GM12878 (cell line): ENCODE data around the gene AP2S1. TPM values are rescaled to one million over a fixed set of nuclear protein-coding genes. Genes with fewer than 3 reads are reported as not detected.

Experiments used
- ATAC-seq: fragments of 200-7000 bp; cut with Tn5 transposase; 3 replicates; pipeline ENCODE4 v1.9.1; 2020; ENCODE audit warnings: mild to moderate bottlenecking, moderate library complexity
- BruUV-seq: library from RNA; stranded (reverse); fragments of 400-500 nt; replicated peaks from 2 replicates; lab custom pipeline; 2021; lab: Mats Ljungman, UMichigan
- CTCF ChIA-PET: fragments of 300-600 bp; sonication (Branson Sonifier 250); formaldehyde crosslinking; extraction: SDS; loops from one replicate; lab custom pipeline; 2021; ENCODE audit warnings: inconsistent platforms; lab: Yijun Ruan, JAX
- POLR2A ChIA-PET: fragments of 350-600 bp; formaldehyde crosslinking; extraction: SDS; loops from one replicate; lab custom pipeline; 2021; ENCODE audit warnings: inconsistent platforms; lab: Charles Lee
- RAD21 ChIA-PET: fragments of 300-600 bp; sonication (Branson Sonifier 250); formaldehyde crosslinking; loops from one replicate; lab custom pipeline; 2023; ENCODE audit warnings: antibody characterized with exemption; ENCODE audit not compliant: unreplicated experiment; lab: Charles Lee
- SMC1A ChIA-PET: fragments of 300-600 bp; sonication (Branson Sonifier 250); formaldehyde crosslinking; loops from one replicate; lab custom pipeline; 2023; ENCODE audit not compliant: unreplicated experiment, uncharacterized antibody; lab: Charles Lee
- DNase-seq: peaks from one replicate; pipeline ENCODE4 v3.0.0-alpha.2; 2011; ENCODE audit warnings: low read depth, low spot score
- FAIRE-seq: peaks from 3 replicates; lab custom pipeline; 2011; peaks lifted over from hg19 to GRCh38; lab: Jason Lieb, UNC
- H2AFZ ChIP-seq: 2 replicates; pipeline ENCODE4 v1.6.0; 2011; ENCODE audit warnings: low read depth, low read length, control low read depth; ENCODE audit not compliant: control insufficient read depth
- H3K27ac ChIP-seq: 2 replicates; pipeline ENCODE4 v1.5.1; 2011; ENCODE audit warnings: control low read depth; ENCODE audit not compliant: control insufficient read depth, insufficient read depth
- H3K27me3 ChIP-seq, 2 experiments: replicated peaks in 1 of 2; 2 replicates each; pipeline versions ENCODE4 v1.6.0 to v1.6.1; 2011; ENCODE audit warnings: low read length in 1 of 2; ENCODE audit not compliant: control insufficient read depth in 2 of 2, insufficient read depth in 2 of 2
- H3K36me3 ChIP-seq, 2 experiments: 2 replicates each; pipeline ENCODE4 v1.5.1; 2011; ENCODE audit warnings: low read length in 1 of 2; ENCODE audit not compliant: control insufficient read depth in 2 of 2, insufficient read depth in 2 of 2
- H3K4me1 ChIP-seq: 2 replicates; pipeline ENCODE4 v1.6.1; 2011; ENCODE audit warnings: mild to moderate bottlenecking, low read length, moderate library complexity, mixed read lengths; ENCODE audit not compliant: control insufficient read depth, insufficient read depth
- H3K4me2 ChIP-seq: 2 replicates; pipeline ENCODE4 v1.6.0; 2011; ENCODE audit warnings: control low read depth; ENCODE audit not compliant: control insufficient read depth, insufficient read depth
- H3K4me3 ChIP-seq: fragments of 200-600 bp; sonication (generic); 2 replicates; pipeline ENCODE4 v1.5.1; 2016
- H3K79me2 ChIP-seq: 2 replicates; pipeline ENCODE4 v1.6.0; 2011; ENCODE audit warnings: low read length; ENCODE audit not compliant: control insufficient read depth, insufficient read depth
- H3K9ac ChIP-seq: 2 replicates; pipeline ENCODE4 v1.8.0; 2011; ENCODE audit warnings: low read length, control low read depth, mixed read lengths; ENCODE audit not compliant: control insufficient read depth, insufficient read depth
- H3K9me3 ChIP-seq: replicated peaks from 3 replicates; pipeline ENCODE4 v1.5.1; 2011; ENCODE audit warnings: mild to moderate bottlenecking, low read length; ENCODE audit not compliant: control insufficient read depth, insufficient read depth
- H4K20me1 ChIP-seq: 2 replicates; pipeline ENCODE4 v1.6.0; 2011; ENCODE audit not compliant: control insufficient read depth, insufficient read depth
- BCL3 ChIP-seq: IDR thresholded peaks from 2 replicates; pipeline ENCODE4 v1.6.1; 2011; ENCODE audit warnings: borderline replicate concordance, low read depth, mild to moderate bottlenecking, moderate library complexity, low read length; ENCODE audit not compliant: insufficient read depth, poor library complexity, severe bottlenecking
- CHD4 ChIP-seq: fragments of 200-600 bp; sonication (generic); IDR thresholded peaks from 2 replicates; pipeline ENCODE4 v1.6.1; 2016; ENCODE audit warnings: mild to moderate bottlenecking
- CREB1 ChIP-seq: IDR thresholded peaks from 2 replicates; pipeline ENCODE4 v1.6.1; 2012; ENCODE audit warnings: low read depth, mild to moderate bottlenecking, inconsistent platforms
- HSF1 ChIP-seq: fragments of 150-350 bp; IDR thresholded peaks from 2 replicates; pipeline ENCODE4 v1.6.1; 2014; ENCODE audit warnings: mild to moderate bottlenecking, low read depth, low read length
- SMARCA5 ChIP-seq: fragments of 450-650 bp; IDR thresholded peaks from 2 replicates; pipeline ENCODE4 v1.6.1; 2017; ENCODE audit warnings: mild to moderate bottlenecking
- SREBF2 ChIP-seq: IDR thresholded peaks from 2 replicates; pipeline ENCODE4 v1.6.1; 2012; ENCODE audit warnings: mild to moderate bottlenecking, low read length
- STAT3 ChIP-seq: IDR thresholded peaks from 2 replicates; pipeline ENCODE4 v1.6.1; 2011; ENCODE audit warnings: low read depth, low read length, improper control_type of control experiment
- YBX1 ChIP-seq: fragments of 450-650 bp; IDR thresholded peaks from 2 replicates; pipeline ENCODE4 v1.6.1; 2016; ENCODE audit warnings: antibody characterized with exemption
- YY1 ChIP-seq: IDR thresholded peaks from 2 replicates; pipeline ENCODE4 v1.6.1; 2011; ENCODE audit warnings: low read depth, mild to moderate bottlenecking, low read length
- ZNF622 ChIP-seq: fragments of 450-650 bp; IDR thresholded peaks from 2 replicates; pipeline ENCODE4 v1.6.1; 2017; ENCODE audit warnings: mild to moderate bottlenecking, inconsistent platforms
- WGBS: methylation state at CpG from one replicate; pipeline ENCODE4 v1.1.6; 2016; ENCODE audit warnings: low lambda C conversion rate; ENCODE audit not compliant: insufficient replicate concordance, insufficient coverage; ENCODE audit errors: missing lambda C conversion rate; 5-methylcytosine and 5-hydroxymethylcytosine counted together
- in situ Hi-C: fragments of 300-500 bp; cut with MboI; formaldehyde crosslinking; loops from 9 replicates; pipeline ENCODE4 v1.14.3; 2018; ENCODE audit warnings: mixed read lengths
- intact Hi-C: fragments of 100-400 bp; cut with micrococcal nuclease; formaldehyde crosslinking; loops from one replicate; pipeline ENCODE4 v1.14.2; 2022; ENCODE audit not compliant: unreplicated experiment
- polyA plus RNA-seq, 11 experiments: library from polyadenylated mRNA; depleted of rRNA in 4 of 11; unstranded in 6 of 11; stranded (reverse) in 5 of 11; fragments of >200 nt; fragmentation: Nextera tagmentation in 4 of 11; fragmentation: Illumina TruSeq in 1 of 11; extraction: Ambion mirVana in 4 of 11; extraction: Trizol in 1 of 11; gene quantifications; 1 replicate in 1 of 11; 2 replicates in 10 of 11; pipeline versions ENCODE4 v1.2.1 to v1.2.3, GENCODE V29; 2011 to 2016; ENCODE audit warnings: inconsistent platforms in 2 of 11, missing spikeins in 2 of 11, low read depth in 1 of 11
- total RNA-seq, 4 experiments: library from RNA; depleted of rRNA in 3 of 4; stranded (reverse); fragments of >200 nt in 3 of 4; fragmentation: Illumina TruSeq in 1 of 4; extraction: Trizol in 1 of 4; gene quantifications; 2 replicates each; pipeline versions ENCODE4 v1.2.1 to v1.2.3, GENCODE V29; 2013 to 2021
- TF ChIP-seq, protein P1 (sequence below): fragments of 450-650 bp; IDR thresholded peaks from 2 replicates; pipeline ENCODE4 v1.6.1; 2016; ENCODE audit warnings: mild to moderate bottlenecking

AP2S1 gene
- total and polyA plus RNA-seq, 10 of the 15 experiments (the other 5 are each of a cell fraction or from before 2014, with no cell fraction given), result 10.8 to 239 (median 104) TPM

- H4K20me1 ChIP-seq, result peaks cover 6% of the 10 kb centered on the region
- ChIA-PET RAD21 (interaction anchor here (1.2 kb wide), 1 partner anchor 146 kb away, joined by 4 read pairs; no protein-coding TSS in a partner anchor), POLR2A (interaction anchor here (1.2 kb wide), 1 partner anchor 87 kb away, joined by 3 read pairs; no protein-coding TSS in a partner anchor), CTCF (interaction anchor here (1.0 to 4.2 kb wide), 4 partner anchors 11 to 146 kb away, joined by 4 to 17 read pairs (median 6); no protein-coding TSS in a partner anchor), SMC1A (interaction anchor here (1.2 to 2.4 kb wide), 2 partner anchors 18 to 47 kb away, joined by 3 to 9 read pairs; no protein-coding TSS in a partner anchor)
- ATAC-seq (no peak), DNase-seq (no peak), FAIRE-seq (no peak)
- intact Hi-C loops (no loop called here), in situ Hi-C loops (no loop called here)
- peaks cover 85% of the 10 kb centered on the region for H3K79me2 ChIP-seq
- no peak overlapping the region for H3K9ac ChIP-seq
- BruUV-seq, result no TSS peak
- no peaks in the 10 kb centered on the region for H3K27me3 ChIP-seq
- H3K4me3 ChIP-seq, result no peak overlapping the region
- no peaks in the 10 kb centered on the region; the same call in 2 of the 3 replicates for H3K9me3 ChIP-seq
- 67% methylated on average over 3 of the region's 3 CpGs for WGBS
- H3K27ac ChIP-seq, result no peak overlapping the region
- H2AFZ ChIP-seq, result no peak overlapping the region
- H3K4me2 ChIP-seq, result 0 out of 2 replicates have a peak overlapping the region, but pooled peaks have one; percentile 30
- peaks cover 0 to 2% of the 10 kb centered on the region in 2 experiments; a peak in 1 of 4 replicates for H3K36me3 ChIP-seq
- no peak for TF ChIP-seq CHD4
- TF ChIP-seq STAT3, result no peak
- TF ChIP-seq YBX1, result no peak
- no peak for TF ChIP-seq YY1
- no peak for TF ChIP-seq HSF1
- TF ChIP-seq SMARCA5, result no peak
- no peak for TF ChIP-seq ZNF622
- TF ChIP-seq, protein P1, sequence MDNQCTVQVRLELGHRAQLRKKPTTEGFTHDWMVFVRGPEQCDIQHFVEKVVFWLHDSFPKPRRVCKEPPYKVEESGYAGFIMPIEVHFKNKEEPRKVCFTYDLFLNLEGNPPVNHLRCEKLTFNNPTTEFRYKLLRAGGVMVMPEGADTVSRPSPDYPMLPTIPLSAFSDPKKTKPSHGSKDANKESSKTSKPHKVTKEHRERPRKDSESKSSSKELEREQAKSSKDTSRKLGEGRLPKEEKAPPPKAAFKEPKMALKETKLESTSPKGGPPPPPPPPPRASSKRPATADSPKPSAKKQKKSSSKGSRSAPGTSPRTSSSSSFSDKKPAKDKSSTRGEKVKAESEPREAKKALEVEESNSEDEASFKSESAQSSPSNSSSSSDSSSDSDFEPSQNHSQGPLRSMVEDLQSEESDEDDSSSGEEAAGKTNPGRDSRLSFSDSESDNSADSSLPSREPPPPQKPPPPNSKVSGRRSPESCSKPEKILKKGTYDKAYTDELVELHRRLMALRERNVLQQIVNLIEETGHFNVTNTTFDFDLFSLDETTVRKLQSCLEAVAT, result no peak
- TF ChIP-seq CREB1, result no peak
- no peak for TF ChIP-seq BCL3
- TF ChIP-seq SREBF2, result no peak
- no peaks in the 10 kb centered on the region; the same call in 1 of the 2 replicates for H3K4me1 ChIP-seq
These were observed 16.5 kb upstream of the AP2S1 start for GRCh38 chr19:46867170-46867569.
